ENCODE data around the gene DHX35. TPM values are rescaled to one million over a fixed set of nuclear protein-coding genes. Genes with fewer than 3 reads are reported as not detected.

DHX35 gene
- 9.5 TPM in 2 replicates for total RNA-seq

- intact Hi-C loops (cut with micrococcal nuclease): loop anchor here (1.0 to 10.0 kb wide), 10 partner anchors 25 to 517 kb away; partner anchors contain the start of genes ACTR5, FAM83D and RALGAPB
- Mint-ChIP-seq H3K36me3 (ENCODE audit: low read depth) (peaks cover 16% of the 10 kb centered on the region), H3K27ac (peak within 1 kb of the TSS; percentile 98), H3K4me3 (peak within 1 kb of the TSS; percentile 95), H3K27me3 (no peaks in the 10 kb centered on the region), H3K9me3 (no peaks in the 10 kb centered on the region), H3K4me1 (peaks cover 19% of the 10 kb centered on the region)
- no peak for TF ChIP-seq CTCF (IDR thresholded peaks at IDR 0.05)
- ChIA-PET CTCF (interaction anchor here (0.8 to 3.1 kb wide), 12 partner anchors 14 to 315 kb away, joined by 3 to 15 read pairs (median 4); partner anchors contain the start of genes FAM83D and PPP1R16B), POLR2A (interaction anchor here (0.6 to 2.6 kb wide), 23 partner anchors 11 to 527 kb away, joined by 3 to 19 read pairs (median 4); partner anchors contain the start of genes ACTR5, FAM83D, PPP1R16B and RALGAPB)
- ATAC-seq (ENCODE audit: low read depth): peak; percentile 96
- peak; percentile 99 for DNase-seq
Observed at GRCh38 chr20:38962044-38962927, at the start of gene DHX35. TSS of gene DHX35 (plus strand) at chr20:38962344. CDS start at chr20:38962368, 24 bp downstream.

- CTCF ChIA-PET: no interaction called here
- H3K4me3 Mint-ChIP-seq: no peak overlapping the region
- POLR2A ChIA-PET: no interaction called here
Observed at GRCh38 chr20:38915355-38915754, 46.8 kb upstream of the DHX35 start.

GRCh38 chr20:38917657-38918056 is 44.5 kb upstream of the DHX35 start:
- DNase-seq: no peak
- Mint-ChIP-seq H3K4me3 (no peak overlapping the region), H3K9me3 (no peaks in the 10 kb centered on the region), H3K27ac (peak overlapping the region; percentile 24), H3K4me1 (no peaks in the 10 kb centered on the region), H3K36me3 (ENCODE audit: low read depth) (peaks cover 81% of the 10 kb centered on the region), H3K27me3 (no peaks in the 10 kb centered on the region)
- intact Hi-C loops (cut with micrococcal nuclease): no loop called here
- CTCF ChIA-PET: no interaction called here
- ATAC-seq (ENCODE audit: low read depth): no peak
- no peak for TF ChIP-seq CTCF (IDR thresholded peaks at IDR 0.05)
- POLR2A ChIA-PET: no interaction called here

More at GRCh38 chr20:38915355-38915754, 46.8 kb upstream of the DHX35 start:
- peaks cover 72% of the 10 kb centered on the region for H3K36me3 Mint-ChIP-seq (ENCODE audit: low read depth)
- no peaks in the 10 kb centered on the region for H3K27me3 Mint-ChIP-seq
- H3K4me1 Mint-ChIP-seq: no peaks in the 10 kb centered on the region
- intact Hi-C loops (cut with micrococcal nuclease): no loop called here
- H3K27ac Mint-ChIP-seq: no peak overlapping the region
- ATAC-seq (ENCODE audit: low read depth) (no peak), DNase-seq (no peak)
- TF ChIP-seq CTCF (IDR thresholded peaks at IDR 0.05): no peak
- no peaks in the 10 kb centered on the region for H3K9me3 Mint-ChIP-seq

- Mint-ChIP-seq H3K36me3 (ENCODE audit: low read depth) (peaks cover 81% of the 10 kb centered on the region), H3K4me3 (no peak overlapping the region), H3K4me1 (no peaks in the 10 kb centered on the region), H3K27ac (no peak overlapping the region), H3K9me3 (no peaks in the 10 kb centered on the region), H3K27me3 (no peaks in the 10 kb centered on the region)
- ChIA-PET CTCF (no interaction called here), POLR2A (no interaction called here)
- no peak for DNase-seq
- TF ChIP-seq CTCF (IDR thresholded peaks at IDR 0.05): no peak
- ATAC-seq (ENCODE audit: low read depth): no peak
- intact Hi-C loops (cut with micrococcal nuclease): no loop called here
Observed at GRCh38 chr20:38918172-38918571, 44.0 kb upstream of the DHX35 start.

- intact Hi-C loops (cut with micrococcal nuclease): no loop called here
- no peaks in the 10 kb centered on the region for H3K27me3 Mint-ChIP-seq
- TF ChIP-seq CTCF (IDR thresholded peaks at IDR 0.05): no peak
- no peaks in the 10 kb centered on the region for H3K9me3 Mint-ChIP-seq
- no peak overlapping the region for H3K27ac Mint-ChIP-seq
- no peak for ATAC-seq (ENCODE audit: low read depth)
- H3K4me1 Mint-ChIP-seq: no peaks in the 10 kb centered on the region
- no peak for DNase-seq
- H3K36me3 Mint-ChIP-seq (ENCODE audit: low read depth): peaks cover 74% of the 10 kb centered on the region
- CTCF ChIA-PET: no interaction called here
- POLR2A ChIA-PET: no interaction called here
- H3K4me3 Mint-ChIP-seq: no peak overlapping the region
Observed at GRCh38 chr20:38919683-38920082, 42.5 kb upstream of the DHX35 start.
